H9 (cell line): ENCODE measurements around the gene LRRC71. TPM values are rescaled to one million over a fixed set of nuclear protein-coding genes. Genes with fewer than 3 reads are reported as not detected.

Experiments used
- DNase-seq: peaks from one replicate; pipeline ENCODE4 v3.0.0-alpha.2; 2017
- H2AFZ ChIP-seq: one replicate; pipeline ENCODE4 v1.6.1; 2013; ENCODE audit warnings: mild to moderate bottlenecking, low read length, control low read depth, moderate library complexity
- H2AK5ac ChIP-seq: 2 replicates; pipeline ENCODE4 v1.6.1; 2013; ENCODE audit warnings: low read length, control low read depth, mixed read lengths; ENCODE audit not compliant: insufficient read length
- H2BK120ac ChIP-seq: one replicate; pipeline ENCODE4 v1.6.1; 2013; ENCODE audit warnings: low read depth, mild to moderate bottlenecking, low read length, control low read depth, inconsistent platforms; ENCODE audit not compliant: poor library complexity, severe bottlenecking
- H2BK12ac ChIP-seq: 2 replicates; pipeline ENCODE4 v1.6.1; 2013; ENCODE audit warnings: low read length, control low read depth, mixed read lengths, low read depth; ENCODE audit not compliant: insufficient read length
- H2BK15ac ChIP-seq: 2 replicates; pipeline ENCODE4 v1.6.1; 2013; ENCODE audit warnings: low read depth, low read length, control low read depth
- H2BK20ac ChIP-seq: one replicate; pipeline ENCODE4 v1.6.1; 2013; ENCODE audit warnings: low read depth, mild to moderate bottlenecking, low read length, control low read depth, inconsistent platforms; ENCODE audit not compliant: poor library complexity, severe bottlenecking
- H2BK5ac ChIP-seq: 2 replicates; pipeline ENCODE4 v1.6.1; 2013; ENCODE audit warnings: low read length, control low read depth, mixed read lengths; ENCODE audit not compliant: insufficient read length
- H3K14ac ChIP-seq: 2 replicates; pipeline ENCODE4 v1.6.1; 2013; ENCODE audit warnings: low read length, control low read depth; ENCODE audit not compliant: insufficient read depth
- H3K18ac ChIP-seq: 2 replicates; pipeline ENCODE4 v1.6.1; 2013; ENCODE audit warnings: low read depth, mild to moderate bottlenecking, mixed read lengths, low read length, control low read depth; ENCODE audit not compliant: insufficient read length
- H3K23ac ChIP-seq: 2 replicates; pipeline ENCODE4 v1.6.1; 2013; ENCODE audit warnings: low read length, control low read depth, mixed read lengths, low read depth; ENCODE audit not compliant: insufficient read length
- H3K23me2 ChIP-seq: 2 replicates; pipeline ENCODE4 v1.6.1; 2013; ENCODE audit warnings: low read depth, mild to moderate bottlenecking, mixed read lengths, low read length, control low read depth; ENCODE audit not compliant: insufficient read length, poor library complexity, severe bottlenecking
- H3K27ac ChIP-seq: 2 replicates; pipeline ENCODE4 v1.5.1; 2013; ENCODE audit warnings: low read length, control low read depth, mixed read lengths, low read depth; ENCODE audit not compliant: insufficient read length
- H3K27me3 ChIP-seq: 2 replicates; pipeline ENCODE4 v1.6.1; 2013; ENCODE audit warnings: low read length, control low read depth, inconsistent platforms; ENCODE audit not compliant: insufficient read depth
- H3K4ac ChIP-seq: 2 replicates; pipeline ENCODE4 v1.6.1; 2013; ENCODE audit warnings: low read depth, mild to moderate bottlenecking, control low read depth, inconsistent platforms, low read length, moderate library complexity
- H3K4me1 ChIP-seq: 2 replicates; pipeline ENCODE4 v1.6.1; 2013; ENCODE audit warnings: low read length, control low read depth, inconsistent platforms; ENCODE audit not compliant: insufficient read depth
- H3K4me2 ChIP-seq: 2 replicates; pipeline ENCODE4 v1.6.1; 2013; ENCODE audit warnings: low read length, control low read depth, mixed read lengths; ENCODE audit not compliant: insufficient read length, insufficient read depth
- H3K56ac ChIP-seq: 2 replicates; pipeline ENCODE4 v1.6.1; 2013; ENCODE audit warnings: low read depth, mild to moderate bottlenecking, mixed read lengths, low read length, control low read depth; ENCODE audit not compliant: insufficient read length
- H3K79me1 ChIP-seq: 2 replicates; pipeline ENCODE4 v1.6.1; 2013; ENCODE audit warnings: low read depth, mild to moderate bottlenecking, moderate library complexity, low read length, control low read depth, inconsistent platforms; ENCODE audit not compliant: insufficient read depth, poor library complexity, severe bottlenecking
- H3K79me2 ChIP-seq: 2 replicates; pipeline ENCODE4 v1.6.1; 2013; ENCODE audit warnings: low read length, control low read depth, inconsistent platforms; ENCODE audit not compliant: insufficient read depth
- H3K9ac ChIP-seq: 2 replicates; pipeline ENCODE4 v1.6.1; 2013; ENCODE audit warnings: low read length, control low read depth, mixed read lengths; ENCODE audit not compliant: insufficient read length; ENCODE audit errors: extremely low read depth
- H3K9me3 ChIP-seq: one replicate; pipeline ENCODE4 v1.6.1; 2013; ENCODE audit warnings: low read depth, low read length, inconsistent platforms; ENCODE audit not compliant: control insufficient read depth
- H3T11ph ChIP-seq: one replicate; pipeline ENCODE4 v1.6.1; 2013; ENCODE audit warnings: mild to moderate bottlenecking, low read length, control low read depth, inconsistent platforms
- H4K20me1 ChIP-seq: one replicate; pipeline ENCODE4 v1.6.1; 2013; ENCODE audit not compliant: control insufficient read depth, insufficient read length, insufficient read depth
- H4K5ac ChIP-seq: 2 replicates; pipeline ENCODE4 v1.6.1; 2013; ENCODE audit warnings: low read depth, mild to moderate bottlenecking, mixed read lengths, low read length, control low read depth; ENCODE audit not compliant: insufficient read length
- H4K8ac ChIP-seq: replicated peaks from 2 replicates; pipeline ENCODE4 v1.6.1; 2013; ENCODE audit warnings: low read length, control low read depth, mixed read lengths, low read depth; ENCODE audit not compliant: insufficient read length
- H4K91ac ChIP-seq: 2 replicates; pipeline ENCODE4 v1.6.1; 2013; ENCODE audit warnings: low read depth, mild to moderate bottlenecking, moderate library complexity, mixed read lengths, low read length, control low read depth; ENCODE audit not compliant: insufficient read length
- H3K27ac Mint-ChIP-seq, 3 experiments: 2 replicates in 2 of 3; 3 replicates in 1 of 3; pipeline ENCODE4 v1.8.0; 2020 to 2021; ENCODE audit warnings: mixed read lengths in 3 of 3, mild to moderate bottlenecking in 1 of 3, moderate library complexity in 1 of 3
- H3K27me3 Mint-ChIP-seq: 2 replicates; pipeline ENCODE4 v1.8.0; 2021; ENCODE audit warnings: low read depth, mild to moderate bottlenecking, moderate library complexity, mixed read lengths
- H3K36me3 Mint-ChIP-seq, 3 experiments: 2 replicates in 2 of 3; 3 replicates in 1 of 3; pipeline ENCODE4 v1.8.0; 2020 to 2021; ENCODE audit warnings: low read depth in 3 of 3, mixed read lengths in 3 of 3; ENCODE audit not compliant: insufficient read depth in 1 of 3
- H3K4me1 Mint-ChIP-seq, 2 experiments: 2 replicates each; pipeline ENCODE4 v1.8.0; 2020; ENCODE audit warnings: mixed read lengths in 2 of 2
- H3K4me3 Mint-ChIP-seq, 2 experiments: 2 replicates in 1 of 2; 3 replicates in 1 of 2; pipeline ENCODE4 v1.8.0; 2020 to 2021; ENCODE audit warnings: mild to moderate bottlenecking in 2 of 2, mixed read lengths in 2 of 2, moderate library complexity in 1 of 2
- H3K9me3 Mint-ChIP-seq, 2 experiments: 2 replicates in 1 of 2; 3 replicates in 1 of 2; pipeline ENCODE4 v1.8.0; 2020; ENCODE audit warnings: mild to moderate bottlenecking in 2 of 2, mixed read lengths in 2 of 2, moderate library complexity in 1 of 2
- WGBS: extraction: QIAGEN DNeasy Blood & Tissue Kit; methylation state at CpG from one replicate; pipeline ENCODE4 v1.1.7; 2013; ENCODE audit warnings: missing lambda C conversion rate, low lambda C conversion rate, mixed read lengths; ENCODE audit not compliant: insufficient read length; ENCODE audit errors: extremely low coverage; 5-methylcytosine and 5-hydroxymethylcytosine counted together
- total RNA-seq: library from RNA; stranded (reverse); gene quantifications from 2 replicates; pipeline ENCODE4 v1.2.1, GENCODE V29; 2021
- TF ChIP-seq, protein P1 (sequence below): fragments of 200-600 bp; sonication (generic); conservative IDR thresholded peaks from 3 replicates; pipeline ENCODE4 v1.8.0; 2021; ENCODE audit warnings: antibody characterized with exemption, mild to moderate bottlenecking

The LRRC71 gene
- total RNA-seq, 1 experiment from 2014 or later: not detected

DNA sequence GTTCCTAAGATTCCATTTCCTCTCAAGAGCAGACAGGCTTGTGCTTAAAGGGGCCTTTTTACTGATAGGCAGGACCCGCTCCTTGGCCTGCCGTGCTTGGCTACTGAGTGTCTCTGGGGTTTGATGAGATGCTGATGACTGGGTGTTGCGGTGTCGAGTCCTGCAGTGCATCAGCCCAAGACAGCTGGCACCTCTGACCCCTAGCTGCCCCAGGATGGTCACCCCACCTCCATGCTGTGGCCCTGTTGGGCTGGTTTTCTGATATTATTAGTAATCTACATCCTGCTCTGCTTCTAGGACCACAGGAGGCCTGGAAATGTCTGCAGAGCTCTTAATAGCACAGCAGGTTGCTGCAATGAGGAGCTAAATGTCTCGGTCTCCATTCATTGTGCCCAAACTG, 28.7 kb downstream of the LRRC71 start:
- H3K4me1 Mint-ChIP-seq: peaks cover 3 to 4% of the 10 kb centered on the region in 2 experiments; a peak in 3 of 4 replicates
- Histone ChIP-seq H3T11ph (no peak overlapping the region), H4K5ac (no peak overlapping the region), H2BK12ac (no peak overlapping the region), H2BK15ac (no peak overlapping the region), H3K4ac (no peak overlapping the region), H3K27ac (no peak overlapping the region), H2BK120ac (no peak overlapping the region), H3K23me2 (no peaks in the 10 kb centered on the region), H3K18ac (no peak overlapping the region), H2AK5ac (no peak overlapping the region), H4K91ac (no peak overlapping the region), H3K79me1 (no peaks in the 10 kb centered on the region), H3K27me3 (no peaks in the 10 kb centered on the region), H3K4me1 (no peaks in the 10 kb centered on the region), H2AFZ (no peak overlapping the region), H2BK20ac (no peak overlapping the region), H3K79me2 (no peaks in the 10 kb centered on the region), H4K20me1 (no peaks in the 10 kb centered on the region), H2BK5ac (no peak overlapping the region), H4K8ac (no peak overlapping the region), H3K23ac (no peak overlapping the region), H3K4me2 (no peak overlapping the region), H3K9ac (no peak overlapping the region), H3K56ac (no peak overlapping the region), H3K9me3 (no peaks in the 10 kb centered on the region), H3K14ac (no peak overlapping the region)
- H3K9me3 Mint-ChIP-seq: no peaks in the 10 kb centered on the region
- peaks cover 51 to 88% (median 81%) of the 10 kb centered on the region in 3 experiments for H3K36me3 Mint-ChIP-seq
- TF ChIP-seq, protein P1, sequence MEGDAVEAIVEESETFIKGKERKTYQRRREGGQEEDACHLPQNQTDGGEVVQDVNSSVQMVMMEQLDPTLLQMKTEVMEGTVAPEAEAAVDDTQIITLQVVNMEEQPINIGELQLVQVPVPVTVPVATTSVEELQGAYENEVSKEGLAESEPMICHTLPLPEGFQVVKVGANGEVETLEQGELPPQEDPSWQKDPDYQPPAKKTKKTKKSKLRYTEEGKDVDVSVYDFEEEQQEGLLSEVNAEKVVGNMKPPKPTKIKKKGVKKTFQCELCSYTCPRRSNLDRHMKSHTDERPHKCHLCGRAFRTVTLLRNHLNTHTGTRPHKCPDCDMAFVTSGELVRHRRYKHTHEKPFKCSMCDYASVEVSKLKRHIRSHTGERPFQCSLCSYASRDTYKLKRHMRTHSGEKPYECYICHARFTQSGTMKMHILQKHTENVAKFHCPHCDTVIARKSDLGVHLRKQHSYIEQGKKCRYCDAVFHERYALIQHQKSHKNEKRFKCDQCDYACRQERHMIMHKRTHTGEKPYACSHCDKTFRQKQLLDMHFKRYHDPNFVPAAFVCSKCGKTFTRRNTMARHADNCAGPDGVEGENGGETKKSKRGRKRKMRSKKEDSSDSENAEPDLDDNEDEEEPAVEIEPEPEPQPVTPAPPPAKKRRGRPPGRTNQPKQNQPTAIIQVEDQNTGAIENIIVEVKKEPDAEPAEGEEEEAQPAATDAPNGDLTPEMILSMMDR: no peak
- H3K4me3 Mint-ChIP-seq: no peak overlapping the region
- WGBS: no CpG with 5 or more reads among the region's 5 CpGs
- H3K27ac Mint-ChIP-seq: 0 out of 7 replicates have a peak overlapping the region, but pooled peaks of 1 of the 3 experiments have one; percentile 70
- no peaks in the 10 kb centered on the region for H3K27me3 Mint-ChIP-seq
- DNase-seq: no peak
